Nephron progenitor cell (in vitro differentiated cells): ENCODE data around the gene HPCAL1.

Source experiments
- DNase-seq: peaks from one replicate; pipeline ENCODE4 v3.0.0; 2021
- H3K27ac Mint-ChIP-seq: 2 replicates; pipeline ENCODE4 v1.8.0; 2021; ENCODE audit warnings: mild to moderate bottlenecking, moderate library complexity, mixed read lengths
- H3K27me3 Mint-ChIP-seq: 2 replicates; pipeline ENCODE4 v1.8.0; 2021; ENCODE audit warnings: mild to moderate bottlenecking, low read depth, mixed read lengths; ENCODE audit not compliant: poor library complexity
- H3K36me3 Mint-ChIP-seq: 2 replicates; pipeline ENCODE4 v1.8.0; 2021; ENCODE audit warnings: low read depth, mixed read lengths
- H3K4me1 Mint-ChIP-seq: 2 replicates; pipeline ENCODE4 v1.8.0; 2021; ENCODE audit warnings: mixed read lengths
- H3K4me3 Mint-ChIP-seq: 2 replicates; pipeline ENCODE4 v1.8.0; 2021; ENCODE audit warnings: mild to moderate bottlenecking, moderate library complexity, mixed read lengths
- H3K9me3 Mint-ChIP-seq: 2 replicates; pipeline ENCODE4 v1.8.0; 2021; ENCODE audit warnings: mild to moderate bottlenecking, moderate library complexity, mixed read lengths
- CTCF ChIP-seq: fragments of 200-600 bp; sonication (generic); IDR thresholded peaks from 2 replicates; pipeline ENCODE4 v1.5.0; 2021; ENCODE audit warnings: antibody characterized with exemption

HPCAL1 gene

DNA sequence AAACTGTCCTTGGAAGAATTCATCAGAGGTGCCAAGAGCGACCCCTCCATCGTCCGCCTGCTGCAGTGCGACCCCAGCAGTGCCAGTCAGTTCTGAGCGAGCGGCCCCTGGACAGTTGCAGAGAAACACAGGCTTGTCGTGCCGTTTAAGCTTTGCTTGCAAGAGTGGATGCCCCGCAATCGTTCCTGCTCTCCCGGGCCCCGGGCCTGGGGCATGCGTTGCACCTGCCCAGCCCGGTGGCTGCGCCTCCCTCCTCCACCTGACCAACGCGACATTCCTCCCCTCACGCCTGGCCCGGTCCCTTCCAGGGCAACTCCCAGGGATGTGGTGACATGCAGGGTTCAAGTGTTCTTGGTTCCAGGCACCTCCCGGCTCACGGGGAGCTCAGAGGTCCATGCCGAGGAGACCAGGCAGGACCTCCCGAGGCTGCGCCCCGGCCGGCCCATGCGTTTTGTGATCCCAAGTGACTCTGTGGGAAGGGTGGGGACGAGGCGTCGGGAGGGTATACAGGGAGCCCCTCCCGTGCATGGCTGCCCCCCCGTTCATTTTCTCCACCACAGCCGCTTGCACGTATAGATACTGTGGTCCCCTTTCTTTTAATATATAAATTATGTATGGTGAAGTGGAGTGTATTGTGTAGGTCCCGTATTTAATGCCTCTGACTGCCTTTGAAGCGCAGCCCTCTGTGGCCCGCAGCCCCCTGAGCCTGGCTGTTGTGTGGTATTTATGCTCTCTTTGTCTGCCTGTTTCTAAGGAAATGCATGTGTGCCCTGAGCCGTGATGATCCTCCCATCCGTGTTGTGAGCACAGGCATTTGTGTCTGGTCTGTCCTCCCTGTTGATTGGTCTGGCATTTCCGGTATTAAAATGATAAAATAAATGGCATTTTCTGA, 124.3 kb downstream of the HPCAL1 start:
- H3K4me3 Mint-ChIP-seq = no peak overlapping the region
- H3K27me3 Mint-ChIP-seq = peaks cover 17% of the 10 kb centered on the region
- no peak for TF ChIP-seq CTCF
- no peak for DNase-seq
- H3K36me3 Mint-ChIP-seq = no peaks in the 10 kb centered on the region
- H3K9me3 Mint-ChIP-seq = no peaks in the 10 kb centered on the region
- H3K4me1 Mint-ChIP-seq = peaks cover 26% of the 10 kb centered on the region
- H3K27ac Mint-ChIP-seq = no peak overlapping the region

GRCh38 chr2:10427618-10427949, 124.9 kb downstream of the HPCAL1 start:
- no peak overlapping the region for H3K4me3 Mint-ChIP-seq
- no peaks in the 10 kb centered on the region for H3K9me3 Mint-ChIP-seq
- peaks cover 21% of the 10 kb centered on the region for H3K27me3 Mint-ChIP-seq
- H3K27ac Mint-ChIP-seq = peak overlapping the region; percentile 57
- peaks cover 26% of the 10 kb centered on the region for H3K4me1 Mint-ChIP-seq
- TF ChIP-seq CTCF = no peak
- H3K36me3 Mint-ChIP-seq = no peaks in the 10 kb centered on the region
- DNase-seq = no peak

- Mint-ChIP-seq H3K27ac (no peak overlapping the region), H3K4me3 (no peak overlapping the region), H3K27me3 (peaks cover 27% of the 10 kb centered on the region), H3K9me3 (no peaks in the 10 kb centered on the region), H3K36me3 (no peaks in the 10 kb centered on the region), H3K4me1 (peaks cover 32% of the 10 kb centered on the region)
- DNase-seq = no peak
- no peak for TF ChIP-seq CTCF
Measured at GRCh38 chr2:10428355-10428754, 125.7 kb downstream of the HPCAL1 start.

GRCh38 chr2:10428924-10429323, 126.2 kb downstream of the HPCAL1 start:
- Mint-ChIP-seq H3K4me1 (peaks cover 36% of the 10 kb centered on the region), H3K27ac (no peak overlapping the region), H3K4me3 (no peak overlapping the region), H3K9me3 (no peaks in the 10 kb centered on the region), H3K27me3 (peaks cover 27% of the 10 kb centered on the region), H3K36me3 (no peaks in the 10 kb centered on the region)
- no peak for DNase-seq
- no peak for TF ChIP-seq CTCF

GRCh38 chr2:10430886-10431622, 128.3 kb downstream of the HPCAL1 start:
- H3K4me1 Mint-ChIP-seq = peaks cover 34% of the 10 kb centered on the region
- TF ChIP-seq CTCF = no peak
- no peaks in the 10 kb centered on the region for H3K36me3 Mint-ChIP-seq
- H3K9me3 Mint-ChIP-seq = no peaks in the 10 kb centered on the region
- H3K27me3 Mint-ChIP-seq = peaks cover 27% of the 10 kb centered on the region
- H3K4me3 Mint-ChIP-seq = no peak overlapping the region
- no peak overlapping the region for H3K27ac Mint-ChIP-seq
- DNase-seq = no peak
